SKM-1 (cell line): ENCODE measurements around the gene DDAH1.

Experiments
- DNase-seq: peaks from one replicate; lab custom pipeline; 2025; ENCODE audit not compliant: unreplicated experiment; lab: John Stamatoyannopoulos, UW

The DDAH1 gene

DNA sequence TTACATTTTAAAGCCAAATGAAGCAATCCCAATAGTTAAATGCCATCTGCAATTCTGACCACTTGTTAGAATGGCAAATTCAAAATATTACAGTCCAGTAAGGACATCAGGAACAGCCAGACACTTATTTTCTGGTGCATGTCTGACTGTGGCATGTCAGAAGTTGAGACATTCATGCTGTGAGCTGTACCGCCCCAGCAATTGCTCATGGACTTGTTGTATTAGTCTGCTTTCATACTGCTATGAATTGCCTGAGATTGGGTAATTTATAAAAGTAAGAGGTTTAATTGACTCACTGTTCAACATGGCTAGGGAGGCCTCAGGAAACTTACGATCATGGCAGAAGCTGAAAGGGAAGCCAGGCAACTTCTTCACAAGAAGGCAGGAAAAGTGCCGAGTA is 19.1 kb downstream of the DDAH1 start:
- DNase-seq: no peak

DNA sequence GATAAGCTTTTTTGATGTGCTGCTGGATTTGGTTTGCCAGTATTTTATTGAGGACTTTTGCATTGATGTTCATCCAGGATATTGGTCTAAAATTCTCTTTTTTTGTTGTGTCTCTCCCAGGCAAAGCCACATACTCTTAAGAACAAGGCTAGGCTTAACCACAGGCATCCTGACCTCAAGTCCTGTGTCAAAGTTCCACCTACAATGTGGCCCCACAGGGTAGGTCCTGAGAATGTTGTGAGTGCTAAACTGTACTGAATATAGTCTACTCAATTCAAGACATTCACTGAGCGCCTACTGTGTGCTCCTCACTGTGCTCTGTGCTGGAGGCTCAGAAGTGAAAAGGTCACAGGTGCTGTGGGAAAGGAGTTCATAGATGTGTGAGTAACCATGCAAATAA is 20.6 kb downstream of the DDAH1 start:
- DNase-seq: no peak

DNA sequence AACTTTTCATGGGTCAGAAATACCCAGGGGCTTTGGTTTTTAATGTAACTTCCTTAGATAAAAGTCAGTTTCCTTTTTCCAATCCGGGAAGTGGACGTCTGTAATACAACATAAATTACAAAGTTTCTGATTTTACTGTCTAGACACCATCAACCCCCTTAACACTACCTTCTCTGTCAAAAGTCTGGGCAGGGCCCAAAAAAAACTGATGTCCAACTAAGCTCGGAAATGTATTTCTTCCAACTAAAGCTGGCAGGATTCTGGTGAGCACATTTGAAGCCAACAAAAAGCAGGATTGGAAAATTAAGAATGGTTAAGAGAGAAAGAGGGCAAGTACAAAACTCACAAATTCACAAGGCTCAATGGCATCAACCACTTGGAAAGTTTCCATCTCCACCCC is 24.3 kb downstream of the DDAH1 start:
- DNase-seq: no peak

DNA sequence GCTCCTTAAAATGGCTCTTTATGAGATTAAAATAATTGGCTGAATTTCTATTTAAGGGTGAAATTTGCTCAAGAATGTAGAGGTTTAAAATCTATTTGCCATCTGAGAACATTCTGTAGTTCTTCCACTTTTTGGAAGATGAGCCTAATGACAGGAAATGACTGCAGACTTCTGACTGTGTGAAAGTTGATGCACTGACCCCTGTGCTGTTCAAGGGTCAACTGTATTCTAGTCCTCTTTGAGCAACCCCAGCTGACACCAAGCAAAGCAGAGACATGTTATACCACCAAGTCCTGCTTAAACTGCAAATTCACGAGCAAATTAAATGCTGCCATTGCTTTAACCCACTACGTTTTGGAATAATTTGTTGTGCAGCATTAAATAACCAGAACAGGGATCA is 26.6 kb downstream of the DDAH1 start:
- DNase-seq: no peak

DNA sequence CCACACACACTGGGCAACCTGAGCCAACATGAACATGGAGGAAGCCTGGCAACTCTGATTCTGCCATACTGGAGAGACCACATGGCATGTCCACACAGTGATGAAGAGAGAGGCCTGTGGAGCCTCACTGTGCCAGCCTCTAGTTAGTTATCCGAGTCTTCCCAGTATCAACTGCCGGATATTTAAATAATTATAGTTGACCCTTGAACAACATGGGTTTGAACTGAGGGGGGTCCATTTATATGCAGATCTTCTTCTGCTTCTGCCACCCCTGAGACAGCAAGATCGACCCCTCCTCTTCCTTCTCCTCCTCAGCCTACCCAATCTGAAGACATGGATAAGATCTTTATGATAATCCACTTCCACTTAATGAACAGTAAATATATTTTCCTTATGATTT is 27.8 kb downstream of the DDAH1 start:
- DNase-seq: no peak

DNA sequence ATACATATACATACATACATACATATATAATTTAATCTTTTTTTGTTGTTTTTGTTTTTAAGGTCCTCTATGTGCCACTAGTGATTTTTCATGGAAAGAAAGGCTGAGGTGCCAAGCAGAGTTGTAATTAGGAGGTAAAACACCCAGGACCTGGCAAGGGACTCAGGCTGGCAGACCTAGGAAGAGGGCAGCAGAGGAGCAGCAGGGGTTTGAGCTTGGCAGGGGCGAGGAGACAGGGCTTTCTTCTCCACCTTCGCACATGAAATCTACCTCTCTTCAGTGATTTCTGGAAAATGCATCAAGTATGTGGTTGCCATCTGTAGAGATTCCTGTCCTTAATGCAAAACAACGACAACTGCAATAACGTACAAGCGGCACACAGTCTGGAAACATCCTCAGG is 31.9 kb downstream of the DDAH1 start:
- no peak for DNase-seq

DNA sequence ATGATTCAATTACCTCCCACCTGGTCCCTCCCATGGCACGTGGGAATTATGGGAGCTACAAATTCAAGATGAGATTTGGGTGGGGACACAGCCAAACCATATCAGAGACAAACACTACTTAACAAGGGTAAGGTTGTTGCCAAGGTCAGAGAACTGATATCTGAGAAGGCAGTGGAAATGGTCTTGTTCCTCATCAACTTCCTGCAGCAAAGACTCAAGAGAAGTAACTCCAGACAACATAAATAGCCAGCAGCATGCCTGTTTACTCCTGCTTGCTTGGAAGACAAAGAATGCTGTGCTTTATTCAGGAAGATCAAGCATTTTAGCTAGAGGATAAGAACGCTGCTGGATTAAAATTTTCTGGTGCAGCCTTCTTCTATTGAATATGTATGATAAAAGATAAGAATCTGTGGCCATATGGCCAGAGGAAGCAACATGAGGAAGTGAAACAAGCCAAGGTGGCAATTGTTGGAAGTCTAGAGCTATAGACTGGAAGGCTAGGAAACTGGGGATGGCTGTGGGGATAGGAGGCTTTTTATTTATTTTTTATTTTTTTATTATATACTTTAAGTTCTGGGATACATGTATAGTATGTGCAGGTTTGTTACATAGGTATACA is 36.4 kb downstream of the DDAH1 start:
- DNase-seq: peak; percentile 26

DNA sequence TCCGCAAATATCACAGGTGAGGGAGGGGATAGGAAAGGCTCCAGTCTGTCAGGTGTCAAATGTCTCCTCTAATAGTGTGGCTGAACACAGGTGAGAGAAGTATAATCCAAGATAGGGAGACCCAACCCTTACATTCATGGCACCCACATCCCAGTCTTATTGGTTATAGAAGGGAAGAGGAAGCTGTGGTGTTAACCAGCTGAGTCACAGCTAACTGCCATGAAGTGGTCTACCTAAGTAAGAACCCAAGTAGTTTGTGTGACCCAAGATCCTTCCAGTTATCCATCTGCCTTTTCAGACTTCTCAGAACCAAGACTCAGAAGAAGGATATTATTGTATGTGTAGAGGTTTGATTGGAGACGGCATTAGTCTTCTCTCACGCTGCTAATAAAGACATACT is 37.1 kb downstream of the DDAH1 start:
- DNase-seq: no peak

DNA sequence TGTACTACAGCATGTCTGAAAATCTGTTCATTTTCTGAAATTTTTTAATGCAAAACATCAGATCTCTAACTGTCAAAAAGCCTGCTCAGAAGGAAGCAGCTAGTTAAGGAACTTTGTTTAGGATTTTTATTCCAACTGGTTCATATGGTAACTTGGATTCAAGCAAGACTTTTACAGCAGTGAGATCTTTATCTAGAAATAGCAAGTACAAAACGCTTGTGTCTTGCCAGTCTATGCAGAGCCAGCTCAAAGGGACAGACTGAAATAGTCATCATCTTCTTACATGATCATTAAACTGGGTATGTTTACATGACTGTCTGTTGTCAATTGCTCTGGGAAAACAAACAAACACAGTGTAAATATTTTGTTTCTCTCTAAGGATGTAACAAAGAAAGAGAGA is 37.6 kb downstream of the DDAH1 start:
- no peak for DNase-seq

DNA sequence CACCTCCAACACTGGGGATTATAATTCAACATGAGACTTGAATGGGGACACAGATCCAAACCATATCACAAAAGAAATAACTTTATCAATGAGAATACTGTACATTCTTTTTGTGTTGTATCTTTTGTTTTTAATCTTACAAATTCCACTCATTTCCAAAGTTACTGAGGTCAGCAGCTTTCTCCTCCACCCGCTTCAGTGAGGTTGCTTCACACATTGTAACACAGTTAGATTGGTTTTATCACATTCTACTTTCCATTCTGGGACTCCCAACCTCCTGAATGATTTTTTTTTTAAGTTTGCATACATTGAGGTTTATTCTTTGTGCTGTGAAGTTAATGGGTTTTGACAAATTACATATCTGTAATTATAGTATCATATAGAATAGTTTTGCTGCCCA is 43.8 kb downstream of the DDAH1 start:
- DNase-seq: no peak

DNA sequence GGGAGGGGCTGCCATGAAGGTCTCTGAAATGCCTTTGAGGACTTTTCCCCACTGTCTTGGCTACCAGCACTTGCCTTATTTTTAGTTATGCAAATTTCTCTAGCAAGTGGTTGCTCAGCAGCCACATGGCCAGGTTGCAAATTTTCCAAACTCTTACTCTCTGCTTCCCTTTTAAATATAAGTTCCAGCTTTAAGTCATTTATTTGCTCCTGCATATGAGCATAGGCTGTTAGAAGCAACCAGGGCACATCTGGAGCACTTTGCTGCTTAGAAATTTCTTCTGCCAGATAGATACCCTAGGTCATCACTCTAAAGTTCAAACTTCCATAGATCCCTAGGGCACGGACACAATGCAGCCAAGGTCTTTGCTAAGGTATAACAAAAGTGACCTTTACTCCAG is 44.8 kb downstream of the DDAH1 start:
- DNase-seq: no peak

DNA sequence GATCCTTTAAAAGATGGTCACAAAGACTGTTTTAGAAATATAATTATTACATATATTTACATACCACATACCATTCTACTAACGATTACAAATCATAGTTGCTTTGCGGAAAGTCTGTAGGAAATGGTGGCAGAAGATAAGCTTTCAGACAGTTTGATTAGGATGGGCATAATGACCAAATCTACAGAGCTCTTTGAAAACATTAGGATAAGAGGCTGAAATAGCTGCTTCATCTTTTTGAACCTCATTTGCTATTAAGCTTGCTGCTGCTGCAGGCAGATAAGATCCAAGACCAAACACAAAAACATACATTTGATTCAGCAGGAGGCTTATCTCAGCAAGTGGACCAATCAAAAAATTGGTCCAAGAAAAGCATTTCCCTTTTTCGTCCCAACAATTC is 47.1 kb downstream of the DDAH1 start:
- DNase-seq: no peak

DNA sequence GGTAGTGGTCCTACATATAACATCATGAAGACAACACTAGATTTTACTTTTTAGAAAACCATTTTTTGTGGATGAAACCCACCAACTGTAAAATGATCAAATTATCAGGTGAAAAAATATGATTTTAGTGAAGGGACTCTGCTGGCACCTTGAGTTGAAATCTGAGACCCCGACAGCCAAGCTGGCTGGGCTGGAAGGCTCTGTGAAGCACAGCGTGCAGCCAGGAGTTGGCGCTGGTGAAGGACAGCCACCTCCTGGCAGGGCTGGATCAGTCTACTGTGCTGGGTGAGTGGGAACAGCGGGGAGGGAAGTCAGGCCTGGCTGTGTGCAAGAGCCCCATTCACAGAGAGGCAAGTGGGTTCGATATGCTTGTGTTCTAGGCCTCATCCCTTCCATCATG is 47.9 kb downstream of the DDAH1 start:
- no peak for DNase-seq

DNA sequence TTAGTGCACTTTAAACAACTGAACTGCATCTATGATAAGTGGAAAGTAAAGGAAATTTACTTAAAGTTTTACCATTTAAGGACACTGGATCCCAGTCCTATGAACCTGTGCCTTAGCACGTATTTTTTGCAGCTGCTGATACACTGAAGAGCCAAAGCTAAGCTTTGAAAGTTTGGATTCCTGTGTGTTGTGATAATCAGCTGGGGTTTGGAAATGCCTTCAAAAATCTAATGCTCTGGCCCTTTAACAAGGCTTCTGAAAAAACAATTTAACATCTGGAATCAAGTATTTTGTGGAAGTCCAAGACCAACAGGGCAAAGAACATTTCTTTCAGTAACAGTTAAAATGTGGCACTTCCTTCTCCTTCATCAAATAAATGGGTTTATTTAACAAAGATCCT is 51.8 kb downstream of the DDAH1 start:
- DNase-seq: no peak

DNA sequence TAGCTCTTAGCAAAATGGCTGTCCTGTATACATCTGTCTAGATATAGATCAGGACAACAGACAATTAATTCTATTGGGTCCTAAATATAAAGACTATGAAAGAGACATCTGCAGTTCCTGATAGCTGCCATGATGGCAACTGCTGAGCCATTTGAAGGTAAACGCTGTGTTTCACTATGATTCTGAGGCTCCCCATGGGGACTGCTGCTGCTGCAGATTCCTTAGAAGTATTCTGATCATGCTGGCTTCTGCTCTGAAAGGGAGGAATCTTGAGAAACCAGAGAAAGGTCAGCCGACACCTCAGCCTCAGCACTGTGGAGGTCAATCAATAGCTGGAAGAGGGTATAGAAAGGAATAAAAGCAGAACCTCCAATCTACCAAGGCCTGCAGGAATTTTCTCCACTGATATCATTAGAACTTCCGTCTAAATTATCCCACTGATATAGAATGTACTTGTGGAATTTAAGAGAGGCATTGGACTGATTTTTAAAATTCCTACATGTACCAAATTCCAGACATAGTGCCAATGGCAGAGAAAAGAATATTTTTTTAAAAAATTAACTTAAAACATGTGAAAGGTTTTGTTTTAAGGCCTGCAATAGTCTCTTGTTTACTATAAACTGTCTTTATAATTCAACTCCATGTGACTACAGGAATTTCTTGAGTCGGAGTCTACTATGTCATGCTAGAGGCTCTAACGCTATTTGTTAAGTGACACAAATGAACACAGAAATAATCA is 53.2 kb downstream of the DDAH1 start:
- no peak for DNase-seq

DNA sequence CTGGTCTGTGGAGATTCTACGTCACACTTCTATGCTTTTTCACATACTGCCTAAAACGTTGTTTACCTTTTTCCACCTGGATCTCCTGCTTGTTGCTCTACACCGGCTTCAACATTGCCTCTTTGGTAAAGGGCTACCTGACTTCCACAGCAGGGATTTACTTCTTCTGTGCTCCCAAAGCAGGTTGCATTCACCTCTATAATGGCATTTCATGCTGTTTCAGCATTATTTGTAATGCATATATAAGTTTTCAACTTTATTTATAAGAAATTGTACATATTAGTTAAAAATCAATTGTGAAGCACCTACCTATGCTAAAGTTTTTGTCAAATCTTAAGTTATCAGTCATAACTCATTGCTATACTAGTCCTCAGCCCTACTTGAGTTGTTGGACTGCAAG is 55.4 kb downstream of the DDAH1 start:
- no peak for DNase-seq

DNA sequence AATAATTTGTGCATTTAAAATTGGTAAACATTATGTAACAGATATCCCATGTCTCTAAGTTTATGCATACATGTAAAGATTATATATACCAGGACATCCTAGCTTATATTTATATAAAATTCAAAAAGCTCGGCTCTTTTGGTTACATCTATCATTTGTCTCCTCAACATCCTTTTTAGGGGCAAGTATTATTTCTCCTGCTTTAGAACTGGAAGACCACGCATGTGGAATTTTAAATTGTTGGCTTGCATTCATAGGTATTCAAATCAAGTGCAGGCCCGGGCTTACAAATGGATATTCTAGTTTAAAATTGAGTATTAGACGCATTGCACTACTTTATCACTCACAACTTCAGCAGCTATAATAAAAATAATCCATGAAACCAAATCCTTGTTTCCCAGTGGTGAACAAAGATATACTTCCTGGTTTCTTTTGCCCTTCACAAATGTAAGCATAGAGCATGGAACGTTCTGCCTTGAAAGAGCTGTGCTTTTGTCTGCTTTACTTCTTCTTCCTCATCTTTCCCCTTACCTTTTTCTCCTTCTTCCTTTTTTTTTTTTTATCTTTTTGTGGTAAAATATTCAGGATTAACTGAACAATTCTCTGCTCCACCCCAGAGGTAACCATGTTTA is 57.1 kb downstream of the DDAH1 start:
- no peak for DNase-seq

DNA sequence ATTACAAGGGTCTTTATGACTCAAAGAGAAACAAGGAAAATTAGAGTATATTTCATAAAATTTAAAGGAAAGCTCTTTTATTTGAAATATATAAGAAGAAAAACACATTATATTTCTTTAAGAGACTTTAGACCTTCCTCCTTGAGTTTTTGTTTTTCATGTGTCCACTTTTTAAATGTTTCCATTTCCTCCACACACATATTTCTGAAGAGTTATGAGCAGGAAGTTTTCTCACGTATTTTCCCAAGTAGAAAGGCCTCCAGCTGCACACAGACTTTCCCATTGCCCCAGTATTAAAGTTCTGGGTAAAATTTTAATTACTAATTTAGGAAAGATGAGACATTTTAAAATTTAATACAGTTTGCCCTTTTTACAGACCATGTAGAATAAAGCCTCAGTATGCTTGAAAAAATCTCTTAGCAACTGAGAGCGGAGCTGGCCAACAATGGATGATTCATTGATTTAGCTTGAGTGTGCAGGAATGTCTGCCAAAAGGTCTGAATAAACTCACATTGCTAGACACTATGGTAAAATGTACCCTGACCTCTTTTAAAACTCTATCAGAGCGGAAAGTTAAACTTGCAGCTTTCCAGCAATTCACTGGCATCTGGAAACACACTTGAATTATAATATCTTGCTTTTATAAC is 57.9 kb downstream of the DDAH1 start:
- no peak for DNase-seq

DNA sequence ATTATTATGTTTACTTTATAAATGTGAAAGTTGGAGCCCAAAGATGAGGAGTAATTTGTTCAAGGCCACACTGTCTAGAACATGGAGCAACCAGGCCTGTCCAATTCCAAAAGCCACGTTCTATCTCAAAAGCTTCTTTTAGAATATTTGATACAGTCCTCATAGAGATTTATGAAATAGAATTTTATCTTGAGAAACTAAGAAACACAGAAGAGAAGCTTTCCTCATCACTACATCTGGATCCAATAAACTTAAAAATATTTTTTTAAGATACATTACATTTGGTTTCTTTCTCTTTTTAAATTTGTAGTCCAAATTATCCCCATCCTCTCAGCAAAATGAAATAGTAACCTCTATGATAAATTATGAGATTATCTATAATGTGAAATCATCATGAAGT is 58.9 kb downstream of the DDAH1 start:
- DNase-seq: no peak

DNA sequence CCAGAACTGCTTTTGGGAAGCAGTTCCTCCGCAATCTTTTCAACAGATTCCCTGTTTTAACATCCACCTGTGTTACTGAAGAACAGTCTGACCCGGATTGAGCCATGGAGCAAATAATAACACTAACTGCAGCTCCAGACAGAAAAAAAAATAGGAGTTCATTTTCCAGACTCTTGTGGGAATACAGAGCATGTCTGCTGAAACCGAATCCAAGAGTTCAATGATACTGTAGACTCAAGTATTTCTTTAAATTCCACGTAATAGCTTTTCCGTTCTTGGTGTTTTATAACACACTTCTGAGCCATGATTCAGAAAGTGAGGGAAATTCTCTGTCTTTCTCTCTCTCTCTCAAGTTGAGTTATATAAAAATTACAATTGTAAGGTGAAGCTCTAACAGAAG is 60.6 kb downstream of the DDAH1 start:
- DNase-seq: no peak

DNA sequence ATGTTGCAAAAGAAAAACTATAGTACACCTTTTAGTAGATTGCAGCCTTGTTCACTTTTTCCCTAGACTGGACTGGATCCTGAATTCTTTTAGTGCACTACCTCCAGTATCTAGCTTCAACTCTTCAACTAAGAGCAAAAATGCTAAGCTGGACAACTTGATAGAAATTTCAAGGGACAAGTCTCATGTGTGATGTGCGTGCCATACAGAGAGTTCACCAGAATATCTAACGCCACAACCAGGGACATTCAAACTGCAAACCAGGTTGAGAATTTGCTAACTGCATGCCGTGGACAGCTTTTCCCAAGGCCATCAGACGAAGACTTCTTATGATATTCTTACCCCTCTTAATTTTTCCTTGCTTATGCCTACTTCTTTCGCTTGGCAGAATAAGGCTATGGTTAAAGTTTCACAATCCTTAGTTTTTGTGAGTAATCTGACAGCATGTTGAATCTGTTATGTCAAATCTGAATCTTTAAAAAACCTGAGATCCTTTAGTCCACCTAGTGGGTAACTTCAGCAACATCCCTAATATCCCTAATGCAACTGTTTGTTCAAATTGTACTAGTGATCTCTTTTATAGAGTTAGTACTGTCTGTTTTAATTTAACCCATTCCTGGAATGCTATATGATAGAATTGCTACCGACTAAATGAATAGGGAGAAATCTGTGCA is 66.4 kb downstream of the DDAH1 start:
- DNase-seq: no peak
